ENCODE results near the gene TULP1. TPM values are rescaled to one million over a fixed set of nuclear protein-coding genes. Genes with fewer than 3 reads are reported as not detected.
"Not testable (repeated sequence)": the region's sequence is repeated elsewhere in the genome, so short reads cannot be mapped to it uniquely, and the experiment has no call there.

The TULP1 gene
- total RNA-seq, 1 experiment from 2014 or later: not detected

DNA sequence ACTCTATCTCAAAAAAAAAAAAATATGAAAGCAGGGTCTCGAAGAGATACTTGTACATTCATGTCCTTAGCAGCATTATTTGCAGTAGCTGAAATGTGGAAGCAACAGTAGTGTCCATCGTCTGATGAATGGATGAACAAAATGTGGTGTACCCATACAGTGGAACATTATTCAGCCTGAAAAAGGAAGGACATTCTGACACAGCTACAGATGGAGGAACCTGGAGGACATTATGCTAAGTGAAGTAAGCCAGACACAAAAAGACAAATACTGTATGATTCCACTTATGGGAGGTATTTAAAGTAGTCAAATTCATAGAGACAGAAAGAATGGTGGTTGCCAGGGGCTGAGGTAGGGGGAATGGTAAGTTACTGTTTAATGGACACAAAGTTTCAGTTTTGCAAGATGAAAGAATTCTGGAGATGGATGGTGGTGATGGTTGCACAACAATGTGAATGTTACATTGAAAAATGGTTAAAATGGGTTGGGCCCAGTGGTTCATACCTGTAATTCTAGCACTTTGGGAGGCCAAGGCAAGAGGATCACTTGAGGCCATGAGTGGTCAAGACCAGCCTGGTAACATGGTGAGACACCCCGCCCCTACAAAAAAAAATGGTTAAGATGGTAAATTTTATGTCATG lies 11.8 kb upstream of the TULP1 start:
- no peak for DNase-seq (ENCODE audit: low read depth, low spot score)
- in situ Hi-C loops (cut with HindIII; ENCODE audit: low pct_unique_long_range_greater_than_20kb, low sequenced_read_pairs): no loop called here

DNA sequence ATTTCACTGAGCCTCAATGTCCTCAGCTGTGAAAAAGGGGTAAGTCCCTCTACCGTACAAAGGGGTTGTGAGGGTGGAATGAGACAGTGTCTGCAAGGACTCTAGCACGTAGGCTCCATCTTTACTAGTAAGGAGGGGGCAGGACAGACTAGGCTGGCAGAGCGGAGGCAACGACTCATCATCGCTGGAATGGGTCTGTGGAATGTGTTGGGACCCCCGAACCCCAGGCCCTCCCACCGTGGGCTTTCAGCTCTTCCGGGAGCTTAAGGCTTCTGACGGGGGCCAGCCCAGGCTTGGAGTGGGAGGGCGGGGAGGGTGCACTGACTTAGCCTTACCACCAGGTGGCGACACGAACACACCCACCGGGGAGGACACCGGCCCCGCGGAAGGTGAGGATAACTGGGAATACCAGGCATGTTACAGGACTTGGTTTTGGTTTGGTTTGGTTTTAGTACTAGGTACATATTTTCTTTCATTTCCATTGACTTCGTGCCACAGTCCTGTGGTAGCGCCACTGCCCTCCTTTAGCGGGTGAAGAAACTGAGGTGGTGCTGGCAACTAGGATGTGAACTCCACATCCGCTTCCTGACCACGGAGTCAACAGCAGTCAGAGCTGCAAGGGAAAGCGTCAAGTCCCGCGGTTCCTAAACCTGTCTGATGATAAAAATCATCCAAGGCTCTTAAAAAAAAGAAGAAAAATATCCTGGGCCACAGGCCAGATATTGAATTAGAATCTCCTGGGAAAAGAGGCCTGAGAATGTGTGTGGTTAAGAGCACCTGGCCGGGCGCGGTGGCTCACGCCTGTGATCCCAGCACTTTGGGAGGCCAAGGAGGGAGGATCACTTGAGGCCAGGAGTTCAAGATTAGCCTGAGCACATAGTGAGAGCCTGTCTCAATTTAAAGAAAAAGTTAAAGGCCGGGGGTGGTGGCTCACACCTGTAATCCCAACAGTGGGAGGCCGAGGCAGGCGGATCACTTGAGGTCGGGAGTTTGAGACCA lies 10.3 kb upstream of the TULP1 start:
- peak; percentile 62 for DNase-seq (ENCODE audit: low read depth, low spot score)
- in situ Hi-C loops (cut with HindIII; ENCODE audit: low pct_unique_long_range_greater_than_20kb, low sequenced_read_pairs): no loop called here

DNA sequence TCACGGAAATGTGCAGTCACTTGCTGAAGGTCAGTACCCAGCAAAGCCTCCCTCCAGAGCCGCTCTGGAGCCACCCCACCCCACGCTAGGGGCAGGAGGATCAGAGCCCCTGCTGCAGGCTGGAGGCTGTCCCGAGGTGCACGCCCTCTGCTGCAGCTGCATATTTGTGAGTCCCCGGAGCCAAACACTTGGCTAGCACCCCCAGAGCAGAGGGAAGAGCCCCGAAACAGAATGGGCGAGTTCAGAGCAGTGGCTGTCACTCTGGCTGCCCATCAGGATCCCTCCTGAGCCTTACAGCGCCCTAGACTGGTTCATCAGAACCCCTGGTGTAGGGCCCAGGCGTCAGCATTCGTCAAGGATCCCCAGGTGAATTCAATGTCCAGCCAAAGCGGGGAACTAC lies 9.5 kb upstream of the TULP1 start:
- no peak for DNase-seq (ENCODE audit: low read depth, low spot score)
- in situ Hi-C loops (cut with HindIII; ENCODE audit: low pct_unique_long_range_greater_than_20kb, low sequenced_read_pairs): no loop called here

DNA sequence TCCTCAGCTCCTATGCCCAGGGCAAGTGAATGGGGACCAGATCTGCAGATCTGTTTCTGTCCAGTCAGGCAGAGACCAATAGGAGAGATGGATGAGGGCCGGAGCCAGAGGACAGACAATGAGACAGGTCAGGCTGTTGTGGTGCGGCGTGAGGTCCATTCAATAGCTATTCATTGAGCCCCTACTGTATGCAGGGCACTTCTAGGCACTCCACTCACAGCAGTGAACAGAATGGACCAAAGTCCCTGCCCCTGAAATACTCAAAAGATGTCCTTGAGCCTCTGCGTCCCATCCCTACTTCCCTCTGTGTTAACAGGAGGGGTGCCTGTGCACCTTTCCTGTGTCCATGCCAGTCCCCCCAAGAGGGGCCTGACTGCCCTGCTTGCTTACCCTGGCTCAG lies 8.5 kb upstream of the TULP1 start:
- in situ Hi-C loops (cut with HindIII; ENCODE audit: low pct_unique_long_range_greater_than_20kb, low sequenced_read_pairs): no loop called here
- DNase-seq (ENCODE audit: low read depth, low spot score): no peak

DNA sequence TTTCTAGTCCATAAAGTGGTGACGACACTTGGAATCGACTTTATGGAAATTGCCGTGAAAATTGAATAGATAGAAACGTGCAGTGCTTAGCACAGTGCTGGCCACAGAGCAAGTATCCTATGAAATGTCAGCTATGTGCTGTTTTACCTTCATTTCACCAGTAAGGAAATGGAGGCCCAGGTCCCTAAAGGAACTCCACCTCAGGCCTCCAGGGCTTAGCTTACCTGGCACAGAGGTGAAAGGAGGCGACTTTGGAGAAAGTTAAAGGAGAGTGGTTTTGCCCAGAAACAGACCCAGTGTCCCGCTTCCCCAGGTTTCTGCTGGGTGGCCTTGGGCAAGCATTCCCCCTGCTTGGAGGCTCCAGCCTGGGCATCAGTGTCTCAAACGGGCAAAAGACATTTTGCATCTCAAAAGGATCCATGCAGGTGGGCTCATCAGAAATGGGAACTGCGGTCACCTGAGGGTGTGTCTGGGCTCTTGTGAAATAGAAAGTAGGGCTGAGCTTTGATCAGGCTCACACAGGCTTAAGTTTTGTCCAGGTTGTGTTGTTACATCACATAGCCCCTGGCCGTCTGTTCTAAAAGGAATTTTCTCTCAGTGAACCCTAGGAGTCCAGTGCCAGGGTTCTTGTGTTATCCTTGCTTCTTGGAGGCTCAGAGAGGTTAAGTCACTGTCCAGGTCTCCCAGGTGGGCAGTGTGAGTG lies 6.8 kb upstream of the TULP1 start:
- no peak for DNase-seq (ENCODE audit: low read depth, low spot score)
- in situ Hi-C loops (cut with HindIII; ENCODE audit: low pct_unique_long_range_greater_than_20kb, low sequenced_read_pairs): no loop called here

DNA sequence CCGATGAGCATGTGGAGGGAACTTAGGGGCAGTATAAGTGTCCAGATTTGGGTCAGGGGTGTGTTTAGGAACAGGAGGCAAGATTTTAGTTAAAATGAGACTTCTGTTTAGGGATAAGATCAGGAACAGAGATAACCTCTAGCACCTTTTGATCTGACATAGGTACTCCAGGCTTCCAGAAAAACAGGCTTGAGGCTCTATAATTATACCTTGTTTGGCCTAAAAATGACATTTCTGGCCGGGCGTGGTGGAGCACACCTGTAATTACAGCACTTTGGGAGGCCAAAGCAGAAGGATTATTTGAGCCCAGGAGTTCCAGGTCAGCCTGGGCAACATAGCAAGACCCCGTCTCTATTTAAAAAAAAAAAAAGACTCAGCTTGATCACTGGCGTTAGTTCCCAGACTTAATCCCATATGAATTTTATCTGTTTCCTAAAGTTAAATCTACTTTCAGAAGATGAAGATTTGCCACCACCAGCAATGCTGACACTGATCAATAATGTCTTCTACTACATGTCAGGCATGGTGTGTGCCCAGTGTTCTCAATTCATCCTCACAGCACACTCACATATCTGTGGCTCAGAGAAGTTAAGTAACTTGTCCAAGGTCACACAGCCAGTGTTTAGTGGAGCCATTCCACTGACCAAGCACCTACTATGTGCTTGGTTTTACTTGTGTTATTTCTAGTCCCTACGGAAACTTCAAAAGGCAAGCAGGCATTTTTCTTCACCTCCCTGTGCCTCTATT lies 6.0 kb upstream of the TULP1 start:
- in situ Hi-C loops (cut with HindIII; ENCODE audit: low pct_unique_long_range_greater_than_20kb, low sequenced_read_pairs): no loop called here
- DNase-seq (ENCODE audit: low read depth, low spot score): no peak

DNA sequence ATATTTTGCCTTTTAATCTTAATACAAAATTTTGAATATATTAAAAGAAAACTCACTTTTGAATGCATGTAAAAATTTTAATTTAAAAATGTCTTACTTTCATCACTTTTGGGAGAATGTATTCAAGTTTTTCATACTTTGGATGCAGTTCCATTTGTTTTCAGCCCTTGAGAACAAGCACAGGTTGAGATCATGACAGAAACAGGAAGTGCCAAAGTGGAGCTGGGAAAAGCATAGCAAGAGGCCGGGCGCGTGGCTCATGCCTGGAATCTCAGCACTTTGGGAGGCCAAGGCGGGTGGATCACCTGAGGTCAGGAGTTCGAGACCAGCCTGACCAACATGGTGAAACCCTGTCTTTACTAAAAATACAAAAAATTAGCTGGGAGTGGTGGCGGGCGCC lies 5.3 kb upstream of the TULP1 start:
- in situ Hi-C loops (cut with HindIII; ENCODE audit: low pct_unique_long_range_greater_than_20kb, low sequenced_read_pairs); DNase-seq (ENCODE audit: low read depth, low spot score): not testable (repeated sequence)

DNA sequence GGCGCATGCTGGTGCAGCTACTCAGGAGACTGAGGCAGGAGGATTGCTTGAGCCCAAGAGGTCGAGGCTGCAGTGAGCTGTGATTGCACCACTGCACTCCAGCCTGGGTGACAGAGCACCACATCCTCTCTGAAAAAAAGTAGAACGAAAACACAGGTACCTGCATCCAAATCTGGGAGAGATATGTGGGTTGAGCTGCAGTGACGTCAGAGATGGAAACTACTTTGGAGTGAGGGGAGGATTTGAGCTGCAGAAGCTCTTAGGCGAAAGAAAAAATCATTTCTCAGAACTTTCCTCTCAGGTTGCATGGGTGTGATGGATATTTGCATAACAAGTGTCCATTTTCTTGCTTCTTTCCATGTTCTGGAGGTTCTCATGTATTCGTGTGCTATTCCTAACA lies 4.0 kb upstream of the TULP1 start:
- no peak for DNase-seq (ENCODE audit: low read depth, low spot score)
- in situ Hi-C loops (cut with HindIII; ENCODE audit: low pct_unique_long_range_greater_than_20kb, low sequenced_read_pairs): no loop called here

DNA sequence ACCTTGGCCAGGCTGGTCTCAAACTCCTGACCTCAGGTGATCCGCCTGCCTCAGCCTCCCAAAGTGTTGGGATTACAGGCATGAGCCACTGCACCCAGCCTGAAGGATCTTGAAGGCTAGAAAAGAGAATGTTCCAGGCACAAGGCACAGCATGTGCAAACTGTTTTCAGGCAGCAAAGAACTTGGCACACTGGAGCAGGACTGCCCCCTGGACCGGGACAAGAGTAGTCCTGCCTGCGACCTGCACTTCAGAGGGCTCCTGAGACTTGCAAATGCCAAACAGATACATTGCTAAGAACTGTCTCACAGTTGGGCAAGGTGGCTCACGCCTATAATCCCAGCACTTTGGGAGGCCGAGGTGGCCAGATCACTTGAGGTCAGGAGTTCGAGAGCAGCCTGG lies 3.2 kb upstream of the TULP1 start:
- in situ Hi-C loops (cut with HindIII; ENCODE audit: low pct_unique_long_range_greater_than_20kb, low sequenced_read_pairs); DNase-seq (ENCODE audit: low read depth, low spot score): not testable (repeated sequence)

DNA sequence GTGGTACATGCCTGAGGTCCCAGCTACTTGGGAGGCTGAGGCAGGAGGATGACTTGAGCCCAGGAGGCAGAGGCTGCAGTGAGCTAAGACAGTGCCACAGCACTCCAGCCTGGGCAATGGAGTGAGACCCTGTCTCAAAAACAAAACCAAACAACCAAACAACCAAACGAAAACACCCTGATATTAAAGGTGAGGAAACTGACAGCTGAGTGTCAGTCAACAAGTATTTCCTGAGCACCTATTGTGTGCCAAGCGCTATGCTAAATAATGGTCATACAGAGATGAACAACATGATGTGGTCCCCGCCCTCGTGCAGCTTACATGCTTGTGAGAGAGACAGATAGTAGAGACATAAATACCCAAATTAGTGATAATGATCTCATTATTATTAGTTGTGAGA lies 1.9 kb upstream of the TULP1 start:
- in situ Hi-C loops (cut with HindIII; ENCODE audit: low pct_unique_long_range_greater_than_20kb, low sequenced_read_pairs): no loop called here
- DNase-seq (ENCODE audit: low read depth, low spot score): no peak

DNA sequence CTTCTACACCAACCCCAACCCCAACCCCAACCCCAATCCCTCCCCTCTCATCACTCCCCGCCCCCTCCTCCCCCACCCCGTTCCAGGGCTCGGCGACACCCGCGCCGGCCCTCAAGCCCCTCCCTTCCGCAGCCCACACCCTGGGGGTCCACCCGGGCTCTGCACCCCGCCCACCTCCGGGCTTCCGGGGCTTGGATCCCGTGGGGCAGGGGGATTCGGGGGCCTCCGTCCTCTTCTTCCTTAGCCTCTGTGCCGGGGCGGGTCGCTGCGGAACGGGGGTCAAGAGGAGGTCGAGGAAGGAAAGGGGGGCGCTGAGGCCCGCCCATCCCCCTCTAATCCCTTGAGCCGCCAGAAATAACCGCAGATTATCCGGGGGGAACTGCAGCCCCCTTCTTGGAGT lies 690 bp downstream of the TULP1 start:
- DNase-seq (ENCODE audit: low read depth, low spot score): no peak
- in situ Hi-C loops (cut with HindIII; ENCODE audit: low pct_unique_long_range_greater_than_20kb, low sequenced_read_pairs): no loop called here

DNA sequence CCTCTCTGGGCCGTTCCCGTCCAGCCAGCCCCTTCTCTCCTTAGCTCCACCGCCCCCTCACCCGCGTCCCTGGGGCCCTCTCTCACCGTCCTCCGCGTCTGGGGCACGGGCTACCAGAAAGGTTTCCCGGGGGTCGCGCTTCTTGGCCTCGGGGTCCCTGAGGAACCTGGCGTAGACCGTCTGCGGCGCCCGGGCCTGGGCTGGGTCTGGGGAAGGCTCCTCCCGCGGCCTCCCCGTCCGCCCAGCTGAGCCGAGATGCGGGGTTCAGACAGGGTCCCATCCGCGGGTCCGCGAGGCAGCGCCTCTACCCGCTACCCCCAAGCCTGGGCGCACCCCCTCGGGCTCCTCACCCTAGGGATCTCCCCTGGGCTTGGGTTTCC lies 1.1 kb downstream of the TULP1 start:
- no peak for DNase-seq (ENCODE audit: low read depth, low spot score)
- in situ Hi-C loops (cut with HindIII; ENCODE audit: low pct_unique_long_range_greater_than_20kb, low sequenced_read_pairs): no loop called here

DNA sequence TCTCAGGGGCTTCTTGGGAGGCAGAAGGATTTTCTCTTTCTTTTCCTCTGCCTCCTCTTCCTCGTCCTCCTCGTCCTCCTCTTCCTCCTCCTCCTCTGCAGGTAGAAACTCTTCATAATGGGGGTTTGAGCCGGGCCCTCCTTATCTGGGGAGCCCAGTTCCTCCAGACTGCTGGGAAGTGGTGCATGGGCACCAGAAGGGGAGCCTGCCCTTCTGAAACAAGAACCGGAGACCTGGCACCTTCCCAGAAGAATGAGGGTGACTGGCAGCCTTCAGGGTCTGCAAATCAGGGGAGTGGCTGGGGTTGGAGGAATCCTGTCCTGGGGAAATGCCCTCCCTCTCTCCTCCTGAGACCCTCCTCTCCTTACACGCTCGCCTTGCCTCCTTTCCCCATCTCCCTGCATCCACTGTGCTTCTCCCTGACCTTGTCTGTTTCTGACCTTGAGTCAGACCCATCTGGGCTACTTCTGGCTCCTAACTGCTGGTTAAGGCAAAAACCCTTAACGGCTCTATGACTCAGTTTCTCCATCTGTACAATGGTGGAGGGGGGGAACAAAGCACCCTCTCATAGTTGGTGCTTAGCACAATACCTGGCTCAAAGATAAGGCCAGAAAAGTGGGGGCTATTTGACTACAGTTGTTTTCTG lies 1.7 kb downstream of the TULP1 start:
- DNase-seq (ENCODE audit: low read depth, low spot score): no peak
- in situ Hi-C loops (cut with HindIII; ENCODE audit: low pct_unique_long_range_greater_than_20kb, low sequenced_read_pairs): no loop called here

DNA sequence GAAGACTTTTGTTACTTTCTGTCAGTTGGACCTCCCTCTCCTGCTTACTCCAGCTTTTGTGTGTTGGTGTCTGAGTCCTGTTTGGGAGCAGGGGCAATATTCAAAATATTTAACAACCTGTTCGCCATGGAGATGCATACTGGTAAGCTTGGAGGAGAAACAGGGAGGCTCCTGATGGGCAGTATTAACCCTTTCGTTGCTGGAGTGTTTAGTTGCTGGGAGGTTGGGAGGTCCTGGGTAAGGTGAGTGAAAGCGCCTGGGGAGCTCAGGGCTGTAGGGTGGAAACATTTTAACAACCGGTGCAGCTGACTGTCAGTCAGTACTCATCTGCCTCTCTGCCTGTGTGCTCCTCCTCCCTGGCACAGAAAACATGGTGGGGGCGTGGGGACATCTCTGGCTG lies 4.2 kb downstream of the TULP1 start:
- in situ Hi-C loops (cut with HindIII; ENCODE audit: low pct_unique_long_range_greater_than_20kb, low sequenced_read_pairs): no loop called here
- no peak for DNase-seq (ENCODE audit: low read depth, low spot score)

DNA sequence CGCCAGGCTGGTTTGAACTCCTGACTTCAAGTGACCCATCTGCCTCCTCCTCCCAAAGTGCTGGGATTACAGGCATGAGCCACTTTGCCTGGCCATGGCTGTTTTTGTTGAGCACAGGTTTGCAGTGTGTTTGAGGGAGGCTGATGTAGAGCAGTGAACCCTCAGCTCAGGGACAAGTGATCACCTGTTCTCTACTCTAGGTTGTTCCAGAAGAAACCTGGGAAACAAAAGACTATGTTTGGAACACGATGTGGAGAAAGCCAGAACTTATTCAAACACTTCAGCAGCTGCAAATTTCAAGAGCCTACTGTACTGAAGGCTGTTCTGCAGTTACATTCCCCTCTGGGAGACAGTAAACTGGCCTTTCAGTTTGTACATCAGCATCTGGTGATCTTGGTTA lies 4.7 kb downstream of the TULP1 start:
- in situ Hi-C loops (cut with HindIII; ENCODE audit: low pct_unique_long_range_greater_than_20kb, low sequenced_read_pairs): no loop called here
- DNase-seq (ENCODE audit: low read depth, low spot score): no peak

DNA sequence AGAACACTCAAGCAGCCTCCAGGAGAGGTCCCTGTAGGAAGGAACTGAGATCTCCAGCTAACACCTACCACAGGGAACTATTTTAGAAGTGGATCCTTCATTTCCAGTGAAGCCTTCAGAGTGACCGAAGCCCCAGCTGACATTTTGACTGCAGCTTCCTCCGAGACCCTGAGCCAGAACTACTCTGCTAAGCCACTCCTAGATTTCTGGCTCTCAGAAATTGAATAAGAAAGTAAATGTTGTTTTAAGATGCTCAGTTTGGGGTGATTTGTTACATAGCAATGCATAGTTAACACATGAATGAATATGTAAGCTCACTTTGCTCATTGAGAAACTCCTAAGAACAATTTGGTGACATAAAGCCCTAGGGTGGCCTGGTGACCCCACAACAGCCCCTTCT lies 5.5 kb downstream of the TULP1 start:
- in situ Hi-C loops (cut with HindIII; ENCODE audit: low pct_unique_long_range_greater_than_20kb, low sequenced_read_pairs): no loop called here
- no peak for DNase-seq (ENCODE audit: low read depth, low spot score)

DNA sequence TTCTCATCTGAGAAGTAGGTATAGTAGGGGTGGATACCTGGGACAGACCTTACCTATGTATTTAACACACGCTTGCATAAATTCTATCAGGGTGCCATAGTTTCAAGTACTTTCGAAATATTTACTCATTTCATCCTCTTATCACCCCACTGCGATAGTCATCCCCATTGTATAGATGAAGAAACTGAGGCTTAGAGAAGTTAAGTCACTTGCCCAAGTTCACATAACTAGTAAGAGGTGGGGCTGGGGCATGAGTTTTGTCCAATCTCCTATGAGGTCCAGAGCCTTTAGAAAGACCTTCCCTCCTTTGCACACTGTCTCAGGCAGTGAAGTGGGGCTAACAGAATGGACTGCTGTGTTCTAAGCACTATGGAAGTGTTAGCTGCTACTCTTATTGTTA lies 6.2 kb downstream of the TULP1 start:
- in situ Hi-C loops (cut with HindIII; ENCODE audit: low pct_unique_long_range_greater_than_20kb, low sequenced_read_pairs): no loop called here
- DNase-seq (ENCODE audit: low read depth, low spot score): no peak

All from SK-MEL-5 (cell line).